ENCODE measurements around the gene RNU1-3. TPM values are rescaled to one million over a fixed set of nuclear protein-coding genes. Genes with fewer than 3 reads are reported as not detected.
A peak's percentile ranks its signal among the peaks of the same experiment; 100 is the strongest.
"Not testable (repeated sequence)": the region's sequence is repeated elsewhere in the genome, so short reads cannot be mapped to it uniquely, and the experiment has no call there.

Gene RNU1-3
- total RNA-seq, result 1,000 to 10,000 TPM; 3,010 to 3,866 TPM
- polyA plus RNA-seq, result not detected

DNA sequence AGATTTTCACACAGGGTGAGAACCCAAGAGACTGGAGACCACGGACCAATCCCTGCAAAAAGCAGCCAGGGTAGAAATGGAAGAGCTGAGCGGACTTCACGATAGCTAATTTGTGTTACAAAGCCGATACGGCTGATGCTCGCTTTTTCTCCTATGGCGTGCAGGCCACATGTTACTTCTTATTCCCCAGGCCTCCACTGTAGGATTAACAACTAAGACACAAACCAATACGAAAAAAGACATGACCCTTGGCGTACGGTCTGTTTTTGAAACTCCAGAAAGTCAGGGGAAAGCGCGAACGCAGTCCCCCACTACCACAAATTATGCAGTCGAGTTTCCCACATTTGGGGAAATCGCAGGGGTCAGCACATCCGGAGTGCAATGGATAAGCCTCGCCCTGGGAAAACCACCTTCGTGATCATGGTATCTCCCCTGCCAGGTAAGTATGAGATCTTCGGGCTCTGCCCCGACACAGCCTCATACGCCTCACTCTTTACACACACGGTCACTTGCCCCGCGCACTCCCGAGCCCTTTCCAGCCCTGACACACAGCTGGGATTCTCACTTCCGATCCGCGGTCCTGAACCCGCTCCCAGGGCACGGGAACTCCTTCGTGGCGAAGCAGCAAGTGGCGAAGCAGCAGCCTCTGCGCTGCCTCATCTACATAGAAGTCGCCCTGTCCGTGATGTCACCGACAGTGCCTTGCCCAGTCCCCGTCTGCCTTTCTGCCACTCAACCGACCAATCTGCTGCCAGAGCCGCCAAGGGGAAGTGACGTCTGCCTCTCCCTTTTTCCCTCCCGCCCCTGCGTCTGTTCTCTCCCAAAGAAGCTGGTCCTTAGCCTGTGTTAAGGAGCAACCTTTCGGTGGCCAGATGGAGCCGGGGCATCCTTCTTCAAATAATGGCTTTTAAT is at the start of gene RNU1-3:
TSS of gene RNU1-3 (minus strand) at position 447 of the 912 bp plus-strand sequence.
- H3K27me3 ChIP-seq (ENCODE audit: insufficient read depth, low read length); POLR2A ChIA-PET (ENCODE audit: partially characterized antibody); H3K36me3 ChIP-seq (ENCODE audit: insufficient read depth, low read length); H3K9me3 Mint-ChIP-seq; H3K9me3 ChIP-seq (ENCODE audit: control insufficient read depth in 1 of 2, low read length in 2 of 2); H3K27me3 Mint-ChIP-seq; DNase-seq; CTCF ChIA-PET (ENCODE audit: partially characterized antibody); intact Hi-C loops (cut with micrococcal nuclease); H3K27ac Mint-ChIP-seq; H3K27ac ChIP-seq (ENCODE audit: low read depth, low read length); H3K36me3 Mint-ChIP-seq; H3K4me3 Mint-ChIP-seq; H3K4me3 ChIP-seq (ENCODE audit: low read length in 2 of 2); H3K4me1 Mint-ChIP-seq; H3K4me1 ChIP-seq (ENCODE audit: insufficient read depth, low read length): not testable (repeated sequence)

DNA sequence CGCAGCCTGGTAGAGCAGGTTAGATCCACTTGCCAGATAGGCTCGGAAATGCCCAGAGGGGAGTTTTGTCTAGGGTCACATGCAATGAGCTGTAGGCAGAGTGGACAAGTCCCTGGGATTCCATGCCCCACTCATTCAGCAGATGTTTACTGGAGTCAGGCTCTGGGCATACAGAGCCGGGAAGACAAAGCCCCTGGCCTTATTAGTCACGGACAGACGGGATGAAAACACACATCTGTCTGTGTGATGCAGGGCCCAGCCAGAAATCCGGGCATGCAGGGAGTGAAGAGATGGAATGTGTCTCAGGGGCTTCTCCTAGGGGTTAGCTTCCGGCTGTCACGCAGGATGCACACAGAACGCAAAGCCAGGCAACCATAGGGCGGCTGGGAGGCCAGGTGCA is 46.7 kb upstream of the RNU1-3 start:
- DNase-seq; intact Hi-C loops (cut with micrococcal nuclease); H3K4me1 Mint-ChIP-seq; H3K4me3 ChIP-seq (ENCODE audit: low read length in 2 of 2); H3K9me3 ChIP-seq (ENCODE audit: control insufficient read depth in 1 of 2, low read length in 2 of 2); H3K27ac Mint-ChIP-seq; H3K27ac ChIP-seq (ENCODE audit: low read depth, low read length); H3K36me3 Mint-ChIP-seq; H3K9me3 Mint-ChIP-seq; H3K4me3 Mint-ChIP-seq; H3K36me3 ChIP-seq (ENCODE audit: insufficient read depth, low read length); H3K4me1 ChIP-seq (ENCODE audit: insufficient read depth, low read length); H3K27me3 ChIP-seq (ENCODE audit: insufficient read depth, low read length): not testable (repeated sequence)
- CTCF ChIA-PET (ENCODE audit: partially characterized antibody), result interaction anchor here (1.0 kb wide), 1 partner anchor 188 kb away, joined by 3 read pairs; no protein-coding TSS in a partner anchor
- H3K27me3 Mint-ChIP-seq, result peaks cover 7 to 16% of the 10 kb centered on the region in 2 donors
- POLR2A ChIA-PET (ENCODE audit: partially characterized antibody), result interaction anchor here (1.0 kb wide), 1 partner anchor 191 kb away, joined by 3 read pairs; no protein-coding TSS in a partner anchor

- H3K36me3 Mint-ChIP-seq; H3K4me1 Mint-ChIP-seq; H3K9me3 ChIP-seq (ENCODE audit: control insufficient read depth in 1 of 2, low read length in 2 of 2); H3K27ac ChIP-seq (ENCODE audit: low read depth, low read length); H3K4me3 ChIP-seq (ENCODE audit: low read length in 2 of 2); H3K27me3 ChIP-seq (ENCODE audit: insufficient read depth, low read length); H3K9me3 Mint-ChIP-seq; H3K4me3 Mint-ChIP-seq; intact Hi-C loops (cut with micrococcal nuclease); H3K36me3 ChIP-seq (ENCODE audit: insufficient read depth, low read length); H3K4me1 ChIP-seq (ENCODE audit: insufficient read depth, low read length); DNase-seq: not testable (repeated sequence)
- ChIA-PET POLR2A (ENCODE audit: partially characterized antibody) (interaction anchor here (1.0 kb wide), 1 partner anchor 191 kb away, joined by 3 read pairs; no protein-coding TSS in a partner anchor), CTCF (ENCODE audit: partially characterized antibody) (interaction anchor here (1.0 kb wide), 1 partner anchor 188 kb away, joined by 3 read pairs; no protein-coding TSS in a partner anchor)
- Mint-ChIP-seq H3K27ac (peak overlapping the region in 1 of 7 donors; percentile 56), H3K27me3 (peaks cover 7 to 16% of the 10 kb centered on the region in 2 donors)
These were observed 46.2 kb upstream of the RNU1-3 start for GRCh38 chr1:16712984-16713383.

- CTCF ChIA-PET (ENCODE audit: partially characterized antibody), result interaction anchor here (1.0 kb wide), 1 partner anchor 189 kb away, joined by 3 read pairs; no protein-coding TSS in a partner anchor
- not testable (repeated sequence) for DNase-seq
- POLR2A ChIA-PET (ENCODE audit: partially characterized antibody), result interaction anchor here (1.0 kb wide), 1 partner anchor 192 kb away, joined by 3 read pairs; no protein-coding TSS in a partner anchor
These were observed 45.8 kb upstream of the RNU1-3 start for GRCh38 chr1:16712582-16712981.

DNA sequence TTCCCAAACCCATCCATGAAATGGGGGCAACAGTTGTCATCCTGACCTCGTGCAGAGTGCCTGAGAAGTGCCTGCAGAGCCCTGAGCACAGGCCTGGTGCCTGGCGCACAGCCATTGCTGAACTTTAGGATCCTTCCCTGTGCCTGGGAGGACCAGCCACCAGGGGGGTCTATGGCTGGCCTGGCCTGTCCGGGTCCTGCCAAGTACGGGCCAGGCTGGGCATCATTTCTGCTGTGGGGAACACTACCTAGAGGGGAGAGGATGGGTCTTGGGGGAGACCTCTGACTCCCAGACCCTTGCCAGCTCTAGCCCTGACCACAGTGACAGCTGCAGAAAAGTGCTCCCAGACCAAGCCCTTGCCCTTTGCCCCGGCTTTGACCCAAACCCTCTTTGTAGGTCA is 45.4 kb upstream of the RNU1-3 start:
- H3K4me3 Mint-ChIP-seq; H3K4me1 ChIP-seq (ENCODE audit: insufficient read depth, low read length); H3K27me3 Mint-ChIP-seq; H3K4me1 Mint-ChIP-seq; CTCF ChIA-PET (ENCODE audit: partially characterized antibody); intact Hi-C loops (cut with micrococcal nuclease); H3K9me3 Mint-ChIP-seq; H3K27me3 ChIP-seq (ENCODE audit: insufficient read depth, low read length); DNase-seq; POLR2A ChIA-PET (ENCODE audit: partially characterized antibody); H3K36me3 ChIP-seq (ENCODE audit: insufficient read depth, low read length); H3K4me3 ChIP-seq (ENCODE audit: low read length in 2 of 2); H3K36me3 Mint-ChIP-seq; H3K27ac Mint-ChIP-seq; H3K27ac ChIP-seq (ENCODE audit: low read depth, low read length); H3K9me3 ChIP-seq (ENCODE audit: control insufficient read depth in 1 of 2, low read length in 2 of 2): not testable (repeated sequence)

More at GRCh38 chr1:16712582-16712981, 45.8 kb upstream of the RNU1-3 start:
- H3K36me3 Mint-ChIP-seq; H3K9me3 ChIP-seq (ENCODE audit: control insufficient read depth in 1 of 2, low read length in 2 of 2); H3K4me3 ChIP-seq (ENCODE audit: low read length in 2 of 2); H3K27me3 ChIP-seq (ENCODE audit: insufficient read depth, low read length); H3K27ac Mint-ChIP-seq; H3K4me1 ChIP-seq (ENCODE audit: insufficient read depth, low read length); H3K27ac ChIP-seq (ENCODE audit: low read depth, low read length); H3K4me3 Mint-ChIP-seq; H3K9me3 Mint-ChIP-seq; H3K36me3 ChIP-seq (ENCODE audit: insufficient read depth, low read length); H3K4me1 Mint-ChIP-seq; intact Hi-C loops (cut with micrococcal nuclease): not testable (repeated sequence)
- peaks cover 7 to 13% of the 10 kb centered on the region in 2 donors for H3K27me3 Mint-ChIP-seq

GRCh38 chr1:16710618-16711017 is 43.9 kb upstream of the RNU1-3 start:
- H3K4me1 Mint-ChIP-seq; H3K36me3 ChIP-seq (ENCODE audit: insufficient read depth, low read length); H3K27me3 ChIP-seq (ENCODE audit: insufficient read depth, low read length); H3K4me1 ChIP-seq (ENCODE audit: insufficient read depth, low read length); H3K9me3 Mint-ChIP-seq; H3K36me3 Mint-ChIP-seq; DNase-seq; H3K27ac ChIP-seq (ENCODE audit: low read depth, low read length); H3K4me3 Mint-ChIP-seq; H3K27me3 Mint-ChIP-seq; H3K9me3 ChIP-seq (ENCODE audit: control insufficient read depth in 1 of 2, low read length in 2 of 2); H3K4me3 ChIP-seq (ENCODE audit: low read length in 2 of 2); intact Hi-C loops (cut with micrococcal nuclease); H3K27ac Mint-ChIP-seq: not testable (repeated sequence)
- ChIA-PET POLR2A (ENCODE audit: partially characterized antibody) (interaction anchor here (2.9 kb wide), 1 partner anchor 194 kb away, joined by 12 read pairs; no protein-coding TSS in a partner anchor), CTCF (ENCODE audit: partially characterized antibody) (interaction anchor here (0.7 to 4.9 kb wide), 9 partner anchors 9 to 193 kb away, joined by 3 to 26 read pairs (median 5); no protein-coding TSS in a partner anchor)

GRCh38 chr1:16709659-16710087 is 42.9 kb upstream of the RNU1-3 start:
- H3K36me3 ChIP-seq (ENCODE audit: insufficient read depth, low read length); H3K9me3 ChIP-seq (ENCODE audit: control insufficient read depth in 1 of 2, low read length in 2 of 2); H3K27ac ChIP-seq (ENCODE audit: low read depth, low read length); H3K4me3 ChIP-seq (ENCODE audit: low read length in 2 of 2); H3K27me3 Mint-ChIP-seq; H3K4me1 ChIP-seq (ENCODE audit: insufficient read depth, low read length); H3K9me3 Mint-ChIP-seq; intact Hi-C loops (cut with micrococcal nuclease); H3K36me3 Mint-ChIP-seq; H3K27me3 ChIP-seq (ENCODE audit: insufficient read depth, low read length); H3K4me1 Mint-ChIP-seq: not testable (repeated sequence)
- CTCF ChIA-PET (ENCODE audit: partially characterized antibody), result interaction anchor here (0.7 to 4.9 kb wide), 20 partner anchors 8 to 333 kb away, joined by 3 to 26 read pairs (median 5); partner anchors contain the start of gene NBPF1
- peak; percentile 35 to 64 (median 56) for DNase-seq
- POLR2A ChIA-PET (ENCODE audit: partially characterized antibody), result interaction anchor here (2.9 kb wide), 1 partner anchor 195 kb away, joined by 12 read pairs; no protein-coding TSS in a partner anchor
- Mint-ChIP-seq H3K27ac (peak overlapping the region in 1 of 7 donors; percentile 57), H3K4me3 (peak overlapping the region in 2 of 8 donors; percentile 31 to 80)

All from CD4-positive, alpha-beta memory T cell (primary cell).